Neuron (in vitro differentiated cells): Measurements from ENCODE around the gene GALNS.

Experiments used
- H2AFZ ChIP-seq: one replicate; pipeline ENCODE4 v1.6.1; 2013; ENCODE audit warnings: low read depth, mild to moderate bottlenecking, inconsistent platforms, low read length, moderate library complexity
- H3K27me3 ChIP-seq: one replicate; pipeline ENCODE4 v1.6.1; 2013; ENCODE audit warnings: low read length; ENCODE audit not compliant: insufficient read depth
- H3K36me3 ChIP-seq: one replicate; pipeline ENCODE4 v1.6.1; 2013; ENCODE audit warnings: low read length; ENCODE audit not compliant: insufficient read depth
- H3K4me1 ChIP-seq: one replicate; pipeline ENCODE4 v1.6.1; 2013; ENCODE audit warnings: low read length; ENCODE audit not compliant: insufficient read depth
- H3K4me3 ChIP-seq: 2 replicates; pipeline ENCODE4 v1.5.1; 2013; ENCODE audit warnings: mild to moderate bottlenecking, low read length, moderate library complexity
- H3K9me3 ChIP-seq: one replicate; pipeline ENCODE4 v1.6.1; 2013; ENCODE audit warnings: low read length

The GALNS gene

DNA sequence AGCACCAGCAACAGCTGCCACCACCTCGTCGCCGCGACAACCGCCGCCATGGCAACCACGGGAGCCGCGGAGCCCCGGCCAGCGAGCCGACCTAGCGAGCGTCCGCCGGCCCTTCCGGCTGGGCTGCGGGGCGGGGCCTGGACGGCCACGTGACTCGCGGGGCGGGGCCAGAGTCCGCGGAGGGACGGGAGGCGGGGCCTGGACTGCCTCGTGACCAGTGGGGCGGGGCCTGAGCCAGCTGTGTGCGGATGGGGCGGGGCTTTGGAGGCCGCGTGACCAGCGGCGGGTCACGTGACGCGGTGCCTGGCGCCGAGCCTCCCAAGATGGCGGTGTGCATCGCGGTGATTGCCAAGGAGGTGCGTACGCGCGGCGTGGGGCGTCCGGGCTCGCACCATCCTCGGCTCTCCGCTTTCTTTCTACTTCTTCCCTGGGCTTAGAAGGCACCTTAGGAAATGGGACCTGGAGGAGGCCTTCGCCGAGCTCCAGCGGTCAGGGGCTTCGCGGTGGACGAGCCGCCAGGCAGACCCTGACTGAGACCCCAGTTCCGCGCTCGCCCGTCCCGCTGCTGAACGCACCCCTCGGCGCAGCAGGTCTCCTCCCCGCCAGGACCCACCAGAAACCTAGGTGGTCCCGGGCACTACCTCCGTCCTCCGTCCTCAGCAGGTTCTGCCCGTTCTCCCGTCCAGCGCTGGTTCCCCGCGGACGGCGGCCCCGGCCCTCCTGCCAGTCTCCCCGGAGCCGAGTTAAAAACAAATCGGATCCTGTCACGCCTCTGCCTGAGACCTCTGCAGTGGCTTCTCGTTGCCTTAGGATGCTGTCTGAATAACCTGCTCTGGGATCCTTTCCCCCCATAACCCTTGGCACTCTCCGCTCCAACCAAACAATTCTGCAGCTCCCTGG lies at the start of gene GALNS, which contains the start of gene TRAPPC2L:
GALNS (minus strand) TSS at position 120 of the 900 bp plus-strand sequence; CDS start at position 50, 70 bp downstream.
TRAPPC2L (plus strand) TSS at position 300 of the 900 bp plus-strand sequence; CDS start at position 324, 24 bp downstream.
- peaks cover 36% of the 10 kb centered on the region for H3K4me1 ChIP-seq
- H2AFZ ChIP-seq, result peak within 1 kb of the TSS; percentile 65
- H3K4me3 ChIP-seq, result peak within 1 kb of the TSS; percentile 90
- no peaks in the 10 kb centered on the region for H3K27me3 ChIP-seq
- H3K36me3 ChIP-seq, result peaks cover 20% of the 10 kb centered on the region
- no peaks in the 10 kb centered on the region for H3K9me3 ChIP-seq

- Histone ChIP-seq H3K4me1 (no peaks in the 10 kb centered on the region), H3K4me3 (no peak overlapping the region), H3K27me3 (peaks cover 3% of the 10 kb centered on the region), H2AFZ (no peak overlapping the region), H3K36me3 (no peaks in the 10 kb centered on the region), H3K9me3 (no peaks in the 10 kb centered on the region)
Observed at GRCh38 chr16:88906020-88906419, 49.3 kb upstream of the GALNS start.

DNA sequence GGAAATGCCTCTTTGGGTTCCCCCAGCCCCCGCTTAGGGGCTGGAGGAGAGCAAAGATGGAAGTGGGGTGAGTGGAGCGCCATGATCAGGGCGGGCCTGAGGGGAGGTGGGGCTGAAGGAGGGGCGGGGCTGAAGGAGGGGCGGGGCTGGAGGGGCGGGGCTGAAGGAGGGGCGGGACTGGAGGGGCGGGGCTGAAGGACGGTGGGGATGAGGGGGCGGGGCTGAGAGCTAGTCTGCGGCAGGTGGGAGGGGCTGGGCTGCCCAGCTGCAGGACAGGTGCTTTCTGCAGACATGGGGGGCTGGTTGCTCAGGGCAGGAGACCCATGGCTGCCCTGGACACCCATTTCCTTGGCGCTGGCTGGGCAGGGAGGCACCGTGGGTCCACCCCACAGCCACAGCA lies 48.8 kb upstream of the GALNS start:
- Histone ChIP-seq H3K36me3 (no peaks in the 10 kb centered on the region), H2AFZ (no peak overlapping the region), H3K4me1 (no peaks in the 10 kb centered on the region), H3K27me3 (peaks cover 3% of the 10 kb centered on the region), H3K9me3 (no peaks in the 10 kb centered on the region), H3K4me3 (no peak overlapping the region)

DNA sequence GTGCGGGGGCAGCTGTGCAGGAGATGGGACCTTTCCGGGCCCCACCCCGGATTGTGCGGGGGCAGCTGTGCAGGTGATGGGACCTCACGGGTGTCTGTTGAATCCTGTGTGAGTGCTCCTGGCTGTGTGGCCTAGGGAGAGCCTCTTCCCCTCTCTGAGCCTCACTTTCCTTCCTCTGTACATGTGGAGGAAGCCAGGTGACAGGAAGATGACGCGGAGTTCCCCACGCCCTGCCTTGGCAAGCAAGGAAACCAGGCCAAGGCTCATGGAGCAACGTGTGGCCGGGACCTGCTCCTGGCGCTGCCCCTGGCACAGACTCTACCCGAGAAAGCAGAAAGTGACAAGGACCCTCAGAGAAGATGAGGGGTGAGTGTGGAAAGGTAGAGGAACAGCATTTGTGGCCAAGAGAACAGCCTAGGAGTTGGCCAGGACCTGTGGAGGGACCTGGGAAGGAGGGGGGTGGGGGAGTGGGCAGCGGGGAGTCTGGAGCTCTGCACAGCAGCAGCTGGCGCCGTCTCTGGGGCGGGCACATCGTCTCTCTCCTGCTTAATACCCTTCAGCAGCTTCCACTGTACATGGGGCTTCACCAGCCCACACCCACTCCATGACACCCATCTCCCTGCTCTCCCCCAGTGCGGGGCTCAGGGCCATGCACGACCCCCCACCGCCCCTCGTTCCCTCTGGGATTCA lies 48.1 kb upstream of the GALNS start:
- Histone ChIP-seq H3K27me3 (peaks cover 5% of the 10 kb centered on the region), H3K4me1 (no peaks in the 10 kb centered on the region), H2AFZ (no peak overlapping the region), H3K36me3 (no peaks in the 10 kb centered on the region), H3K9me3 (no peaks in the 10 kb centered on the region), H3K4me3 (no peak overlapping the region)

DNA sequence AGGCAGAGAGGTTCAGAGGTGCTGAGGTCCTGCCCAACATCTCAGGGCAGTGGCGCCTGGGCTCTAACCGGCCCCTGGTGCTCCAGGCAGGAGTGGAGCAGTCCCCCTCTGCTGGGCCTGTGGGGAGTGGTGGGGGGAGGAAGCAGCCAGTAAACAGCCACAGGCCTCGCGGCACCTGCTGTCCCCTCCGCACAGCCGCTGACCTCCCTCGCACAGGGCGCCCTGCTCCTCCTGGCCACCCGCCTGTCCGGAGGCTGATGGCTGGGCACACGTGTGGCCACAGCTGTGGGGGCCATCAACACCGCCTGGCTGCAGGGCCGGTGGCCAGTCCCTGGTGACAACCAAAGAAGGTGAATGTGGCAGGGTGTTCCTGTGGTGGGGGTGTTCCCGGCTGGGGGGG lies 46.5 kb upstream of the GALNS start:
- no peak overlapping the region for H3K4me3 ChIP-seq
- H3K9me3 ChIP-seq, result no peaks in the 10 kb centered on the region
- H3K36me3 ChIP-seq, result no peaks in the 10 kb centered on the region
- peaks cover 10% of the 10 kb centered on the region for H3K27me3 ChIP-seq
- H2AFZ ChIP-seq, result no peak overlapping the region
- no peaks in the 10 kb centered on the region for H3K4me1 ChIP-seq

GRCh38 chr16:88902744-88903143 lies 46.0 kb upstream of the GALNS start:
- H3K4me3 ChIP-seq, result no peak overlapping the region
- peaks cover 11% of the 10 kb centered on the region for H3K27me3 ChIP-seq
- no peak overlapping the region for H2AFZ ChIP-seq

GRCh38 chr16:88901718-88902337 lies 45.1 kb upstream of the GALNS start:
- H2AFZ ChIP-seq, result no peak overlapping the region

More at GRCh38 chr16:88902744-88903143, 46.0 kb upstream of the GALNS start:
- Histone ChIP-seq H3K9me3 (no peaks in the 10 kb centered on the region), H3K36me3 (no peaks in the 10 kb centered on the region), H3K4me1 (no peaks in the 10 kb centered on the region)

DNA sequence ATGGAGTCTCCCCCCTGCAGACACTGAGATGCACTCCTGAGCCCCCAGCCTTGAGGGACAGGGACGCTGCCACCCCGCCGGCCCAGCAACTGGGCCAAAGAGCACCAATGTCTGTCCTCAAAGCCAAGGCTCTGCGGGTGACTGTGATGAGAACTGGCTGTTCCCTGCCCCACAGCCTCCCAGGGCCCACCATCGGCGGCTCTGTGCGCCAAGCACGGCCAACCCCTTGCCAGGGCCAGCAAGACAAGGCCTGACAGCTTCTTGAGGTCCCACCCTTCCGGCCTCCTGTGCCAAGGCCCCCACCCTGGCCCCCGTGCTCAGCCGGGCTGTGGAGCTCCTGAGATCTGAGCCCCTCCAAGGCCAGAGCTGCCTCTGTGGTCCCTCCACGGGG lies 43.9 kb upstream of the GALNS start:
- H3K4me3 ChIP-seq, result no peak overlapping the region
- no peaks in the 10 kb centered on the region for H3K9me3 ChIP-seq
- no peak overlapping the region for H2AFZ ChIP-seq
- peaks cover 15% of the 10 kb centered on the region for H3K27me3 ChIP-seq
- H3K36me3 ChIP-seq, result no peaks in the 10 kb centered on the region
- no peaks in the 10 kb centered on the region for H3K4me1 ChIP-seq

More at GRCh38 chr16:88901718-88902337, 45.1 kb upstream of the GALNS start:
- no peaks in the 10 kb centered on the region for H3K4me1 ChIP-seq
- no peaks in the 10 kb centered on the region for H3K9me3 ChIP-seq
- no peaks in the 10 kb centered on the region for H3K36me3 ChIP-seq
- no peak overlapping the region for H3K4me3 ChIP-seq
- peaks cover 15% of the 10 kb centered on the region for H3K27me3 ChIP-seq

DNA sequence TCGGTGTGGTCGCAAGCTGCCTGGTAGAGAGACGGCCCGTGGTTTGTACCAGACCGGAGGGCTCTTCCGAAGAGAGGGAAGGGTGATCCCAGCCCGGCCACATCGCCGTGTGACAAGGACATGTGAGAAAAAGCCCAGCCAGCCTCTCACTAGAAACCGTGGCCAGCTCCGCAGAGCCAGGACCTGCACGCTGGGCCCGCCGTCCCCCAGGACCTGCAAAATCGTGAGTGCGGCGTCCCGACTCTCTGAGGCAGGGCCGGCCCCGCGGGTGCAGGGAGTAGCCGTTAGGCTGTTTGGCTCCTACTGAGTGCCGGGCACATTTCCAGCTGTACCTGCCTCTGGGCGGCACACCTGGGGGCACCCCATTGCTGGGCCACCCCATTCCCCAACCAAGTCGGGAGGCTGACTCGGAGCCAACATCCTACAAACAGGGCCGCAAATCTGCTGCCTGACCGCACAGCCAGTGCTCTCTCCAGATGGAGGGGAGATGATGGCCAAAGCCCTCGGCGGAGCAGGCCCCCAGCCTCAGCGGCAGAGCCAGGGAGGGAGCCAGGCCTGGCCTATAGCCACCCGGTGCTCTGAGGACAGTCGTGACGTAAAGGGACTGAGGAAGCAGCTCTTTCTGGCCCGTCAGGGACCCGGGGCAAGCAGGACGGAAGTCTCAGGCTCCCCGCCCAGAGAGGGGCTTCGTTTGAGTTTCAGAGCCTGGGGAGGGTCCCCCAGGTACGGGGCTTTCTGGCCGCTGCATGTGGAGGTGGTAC lies 43.3 kb upstream of the GALNS start:
- H3K27me3 ChIP-seq, result peaks cover 15% of the 10 kb centered on the region
- no peak overlapping the region for H3K4me3 ChIP-seq
- H3K4me1 ChIP-seq, result no peaks in the 10 kb centered on the region
- H3K36me3 ChIP-seq, result no peaks in the 10 kb centered on the region
- no peak overlapping the region for H2AFZ ChIP-seq
- no peaks in the 10 kb centered on the region for H3K9me3 ChIP-seq

DNA sequence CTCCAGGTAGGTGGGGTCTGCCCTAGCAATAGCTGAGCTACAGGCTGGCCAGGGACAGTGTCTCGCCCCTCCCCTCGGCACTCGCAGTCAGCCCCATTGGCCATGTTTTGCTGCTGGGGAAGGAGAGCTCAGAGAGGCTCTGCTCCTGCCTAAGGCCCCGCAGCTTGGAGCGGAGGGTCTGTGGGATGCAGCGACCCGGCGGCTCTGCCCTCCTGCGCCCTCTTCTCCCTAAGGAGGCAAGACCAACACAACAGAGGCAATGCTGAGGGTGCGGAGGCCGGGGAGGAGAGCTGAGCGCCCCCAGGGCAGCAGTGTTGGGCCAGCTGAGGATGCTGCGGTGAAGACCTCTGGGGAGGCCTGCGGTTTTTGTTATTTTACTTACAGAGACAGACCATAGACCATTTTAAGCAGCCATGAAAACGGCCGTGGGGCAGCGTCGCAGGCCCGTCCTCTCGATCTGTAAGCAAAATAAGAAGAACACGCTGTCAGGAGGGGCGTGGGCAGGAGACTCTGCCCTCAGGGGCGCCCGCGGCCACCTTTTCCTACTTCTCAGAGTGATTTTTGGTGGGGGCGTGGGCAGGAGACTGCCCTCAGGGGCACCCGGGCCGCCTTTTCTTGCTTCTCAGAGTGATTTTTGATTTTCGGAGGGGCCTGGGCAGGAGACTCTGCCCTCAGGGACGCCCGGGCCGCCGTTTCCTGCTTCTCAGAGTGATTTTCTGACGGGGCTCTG lies 41.1 kb upstream of the GALNS start:
- Histone ChIP-seq H2AFZ (no peak overlapping the region), H3K27me3 (peaks cover 15% of the 10 kb centered on the region), H3K9me3 (no peaks in the 10 kb centered on the region), H3K36me3 (no peaks in the 10 kb centered on the region), H3K4me3 (no peak overlapping the region), H3K4me1 (no peaks in the 10 kb centered on the region)

DNA sequence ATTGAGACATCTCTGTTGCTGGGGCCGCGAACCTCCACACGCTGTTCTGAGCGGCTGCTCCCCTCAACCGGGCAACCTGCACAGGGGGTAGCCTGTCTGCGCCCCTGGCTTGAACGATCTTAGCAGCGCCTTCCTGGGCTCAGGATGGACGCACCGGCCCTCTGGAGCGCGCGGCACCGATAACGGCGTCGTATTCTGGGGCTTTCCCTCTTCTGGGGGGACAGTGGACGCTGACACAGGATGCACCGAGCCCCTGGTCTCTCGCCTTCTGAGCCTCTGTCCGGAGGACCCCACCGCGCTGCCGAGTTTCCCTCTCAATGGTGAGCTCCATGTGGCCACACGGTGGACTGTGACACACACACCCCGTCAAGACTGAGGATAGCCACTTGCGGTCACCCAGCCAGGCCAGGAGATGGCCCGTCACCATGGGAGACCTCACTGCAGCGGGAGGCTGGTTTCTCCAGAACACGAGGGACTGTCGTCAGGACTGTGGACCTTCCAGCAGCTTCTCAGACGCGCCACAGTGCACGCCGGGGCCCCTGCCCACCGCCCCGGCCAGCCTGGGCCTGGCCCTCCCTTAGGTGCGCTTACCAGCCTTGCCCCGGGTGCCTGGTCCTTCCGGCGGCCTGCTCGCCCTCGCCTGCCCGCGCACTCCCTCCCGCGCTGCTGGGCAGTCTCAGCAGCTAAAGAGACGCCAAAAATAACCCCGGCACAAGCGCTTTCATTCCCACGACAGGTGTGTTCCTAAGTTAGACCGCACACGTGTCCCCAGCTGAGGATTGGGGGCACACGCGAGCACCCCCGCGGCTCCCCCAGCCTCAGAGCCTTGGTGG lies 39.7 kb upstream of the GALNS start:
- Histone ChIP-seq H3K4me3 (no peak overlapping the region), H3K4me1 (no peaks in the 10 kb centered on the region), H2AFZ (no peak overlapping the region), H3K9me3 (no peaks in the 10 kb centered on the region), H3K27me3 (peaks cover 12% of the 10 kb centered on the region), H3K36me3 (no peaks in the 10 kb centered on the region)
